ENCODE measurements around the gene SLC12A7.

DNA sequence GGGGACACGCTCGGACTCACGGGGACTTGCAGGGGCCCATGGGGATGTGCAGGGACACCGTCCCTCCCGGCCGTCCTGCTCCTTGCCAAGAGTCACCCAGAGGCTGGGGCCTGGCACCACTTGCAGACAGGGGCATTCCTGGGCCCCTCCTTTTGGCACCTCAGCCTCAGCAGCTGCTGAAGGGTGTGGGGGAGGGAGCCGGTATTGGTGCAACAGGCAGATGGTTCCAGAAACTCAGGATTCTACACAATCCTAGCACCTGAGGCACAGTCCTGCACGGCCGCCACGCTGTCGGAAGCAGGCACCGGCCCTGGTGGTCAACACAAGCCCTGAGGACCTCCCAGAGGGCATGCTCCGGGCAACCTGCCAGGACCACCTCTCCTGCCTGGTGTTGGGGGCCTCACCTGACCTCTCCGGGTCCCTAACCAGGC is 19.3 kb upstream of the SLC12A7 start:
- TF ChIP-seq POLR2A (IDR thresholded peaks at IDR 0.05; ENCODE audit: low read length) (no peak), GATA1 (IDR thresholded peaks at IDR 0.05; ENCODE audit: low read depth, low read length) (no peak)
